Glutamatergic neuron (in vitro differentiated cells): ENCODE data around the gene HOXB3. TPM values are rescaled to one million over a fixed set of nuclear protein-coding genes. Genes with fewer than 3 reads are reported as not detected.

Experiments
- DNase-seq: peaks from one replicate; pipeline ENCODE4 v3.0.0; 2022
- H3K27ac Mint-ChIP-seq: one replicate; pipeline ENCODE4 v1.8.0; 2020; ENCODE audit warnings: mild to moderate bottlenecking, mixed read lengths, inconsistent platforms; ENCODE audit not compliant: unreplicated experiment
- H3K27me3 Mint-ChIP-seq: one replicate; pipeline ENCODE4 v1.8.0; 2020; ENCODE audit warnings: mild to moderate bottlenecking, moderate library complexity, mixed read lengths, inconsistent platforms; ENCODE audit not compliant: unreplicated experiment
- H3K36me3 Mint-ChIP-seq: one replicate; pipeline ENCODE4 v1.8.0; 2020; ENCODE audit warnings: mild to moderate bottlenecking, mixed read lengths, inconsistent platforms; ENCODE audit not compliant: unreplicated experiment
- H3K4me1 Mint-ChIP-seq: one replicate; pipeline ENCODE4 v1.8.0; 2020; ENCODE audit warnings: mild to moderate bottlenecking, low read depth, mixed read lengths, inconsistent platforms; ENCODE audit not compliant: unreplicated experiment
- H3K4me3 Mint-ChIP-seq: one replicate; pipeline ENCODE4 v1.8.0; 2020; ENCODE audit warnings: mild to moderate bottlenecking, mixed read lengths, inconsistent platforms; ENCODE audit not compliant: unreplicated experiment
- H3K9me3 Mint-ChIP-seq: one replicate; pipeline ENCODE4 v1.8.0; 2020; ENCODE audit warnings: mild to moderate bottlenecking, moderate library complexity, mixed read lengths, inconsistent platforms; ENCODE audit not compliant: unreplicated experiment
- total RNA-seq: library from RNA; stranded (reverse); fragmentation: NEBNext Ultra II Directional; extraction: Animal tissue kit (Norgen Biotek cat#: 25700); gene quantifications from one replicate; pipeline ENCODE4 v1.2.1, GENCODE V29; 2021; ENCODE audit not compliant: unreplicated experiment
- TF ChIP-seq, protein P1 (sequence below): fragments of 200-600 bp; sonication (generic); IDR thresholded peaks from one replicate; pipeline ENCODE4 v1.5.0; 2021; ENCODE audit not compliant: partially characterized antibody, unreplicated experiment

HOXB3 gene
- total RNA-seq, 1 donor from 2014 or later: not detected

DNA sequence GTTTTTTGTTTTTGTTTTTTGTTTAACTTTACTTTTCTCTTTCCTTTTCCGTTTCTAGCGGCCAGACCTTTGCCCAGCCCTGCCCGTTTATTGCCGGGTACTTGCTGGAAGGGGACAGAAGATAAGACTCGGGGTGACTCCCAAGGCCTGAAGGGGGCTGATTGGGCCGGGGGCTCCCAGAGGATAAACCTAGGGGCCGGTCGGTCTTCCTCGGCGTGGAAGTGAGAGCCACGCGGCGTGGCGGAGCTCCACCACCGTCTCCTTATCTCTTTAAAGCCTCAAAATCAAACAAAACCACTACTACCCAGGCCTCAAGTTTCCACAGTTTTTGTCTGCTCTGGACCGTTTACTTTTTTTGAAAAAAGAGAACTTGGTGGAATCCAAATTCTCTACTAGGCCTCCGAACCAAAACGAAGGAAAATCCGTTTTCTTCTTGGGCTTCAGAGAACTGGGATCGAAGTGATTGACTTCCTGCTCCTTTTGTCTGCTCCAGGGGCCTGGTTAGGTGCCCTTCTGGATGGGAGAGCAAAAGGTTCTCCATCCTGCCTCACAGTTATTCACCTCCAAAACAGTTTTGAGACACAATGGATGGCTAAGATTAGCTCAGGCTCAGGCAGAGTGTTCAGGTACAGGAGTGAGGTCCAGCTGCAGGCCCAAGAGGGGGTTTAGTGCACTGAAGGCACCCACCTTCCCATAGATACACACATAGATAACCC is 44.6 kb upstream of the HOXB3 start:
- H3K9me3 Mint-ChIP-seq: peaks cover 5% of the 10 kb centered on the region
- no peak overlapping the region for H3K4me3 Mint-ChIP-seq
- H3K36me3 Mint-ChIP-seq: no peaks in the 10 kb centered on the region
- H3K27ac Mint-ChIP-seq: no peak overlapping the region
- H3K27me3 Mint-ChIP-seq: peaks cover 38% of the 10 kb centered on the region
- no peak for DNase-seq
- TF ChIP-seq, protein P1, sequence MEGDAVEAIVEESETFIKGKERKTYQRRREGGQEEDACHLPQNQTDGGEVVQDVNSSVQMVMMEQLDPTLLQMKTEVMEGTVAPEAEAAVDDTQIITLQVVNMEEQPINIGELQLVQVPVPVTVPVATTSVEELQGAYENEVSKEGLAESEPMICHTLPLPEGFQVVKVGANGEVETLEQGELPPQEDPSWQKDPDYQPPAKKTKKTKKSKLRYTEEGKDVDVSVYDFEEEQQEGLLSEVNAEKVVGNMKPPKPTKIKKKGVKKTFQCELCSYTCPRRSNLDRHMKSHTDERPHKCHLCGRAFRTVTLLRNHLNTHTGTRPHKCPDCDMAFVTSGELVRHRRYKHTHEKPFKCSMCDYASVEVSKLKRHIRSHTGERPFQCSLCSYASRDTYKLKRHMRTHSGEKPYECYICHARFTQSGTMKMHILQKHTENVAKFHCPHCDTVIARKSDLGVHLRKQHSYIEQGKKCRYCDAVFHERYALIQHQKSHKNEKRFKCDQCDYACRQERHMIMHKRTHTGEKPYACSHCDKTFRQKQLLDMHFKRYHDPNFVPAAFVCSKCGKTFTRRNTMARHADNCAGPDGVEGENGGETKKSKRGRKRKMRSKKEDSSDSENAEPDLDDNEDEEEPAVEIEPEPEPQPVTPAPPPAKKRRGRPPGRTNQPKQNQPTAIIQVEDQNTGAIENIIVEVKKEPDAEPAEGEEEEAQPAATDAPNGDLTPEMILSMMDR: no peak
- H3K4me1 Mint-ChIP-seq: no peaks in the 10 kb centered on the region

DNA sequence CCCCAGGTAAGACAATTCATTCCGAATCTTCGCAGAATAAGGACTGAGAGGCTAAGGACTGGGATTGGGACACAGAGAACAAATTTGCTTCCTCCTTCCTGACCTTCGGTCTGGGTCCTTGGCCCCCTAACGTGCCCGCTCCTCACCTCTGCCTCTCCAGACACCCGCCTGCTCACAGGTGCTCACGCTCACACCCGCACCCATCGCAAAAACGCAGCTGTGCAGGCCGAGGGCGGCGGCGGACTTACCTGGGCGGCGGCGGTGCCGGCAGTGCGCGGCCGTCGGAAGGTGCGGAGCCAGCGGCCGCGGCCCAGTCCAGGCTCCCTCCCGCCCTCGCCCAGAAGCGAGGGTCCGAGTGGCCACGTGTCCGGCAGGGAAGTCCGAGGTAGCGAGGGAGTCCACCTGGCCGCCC is 43.2 kb upstream of the HOXB3 start:
- TF ChIP-seq, protein P1: no peak
- Mint-ChIP-seq H3K27ac (no peak overlapping the region), H3K27me3 (peaks cover 40% of the 10 kb centered on the region), H3K4me1 (no peaks in the 10 kb centered on the region), H3K9me3 (peaks cover 5% of the 10 kb centered on the region), H3K36me3 (no peaks in the 10 kb centered on the region), H3K4me3 (no peak overlapping the region)
- DNase-seq: no peak

DNA sequence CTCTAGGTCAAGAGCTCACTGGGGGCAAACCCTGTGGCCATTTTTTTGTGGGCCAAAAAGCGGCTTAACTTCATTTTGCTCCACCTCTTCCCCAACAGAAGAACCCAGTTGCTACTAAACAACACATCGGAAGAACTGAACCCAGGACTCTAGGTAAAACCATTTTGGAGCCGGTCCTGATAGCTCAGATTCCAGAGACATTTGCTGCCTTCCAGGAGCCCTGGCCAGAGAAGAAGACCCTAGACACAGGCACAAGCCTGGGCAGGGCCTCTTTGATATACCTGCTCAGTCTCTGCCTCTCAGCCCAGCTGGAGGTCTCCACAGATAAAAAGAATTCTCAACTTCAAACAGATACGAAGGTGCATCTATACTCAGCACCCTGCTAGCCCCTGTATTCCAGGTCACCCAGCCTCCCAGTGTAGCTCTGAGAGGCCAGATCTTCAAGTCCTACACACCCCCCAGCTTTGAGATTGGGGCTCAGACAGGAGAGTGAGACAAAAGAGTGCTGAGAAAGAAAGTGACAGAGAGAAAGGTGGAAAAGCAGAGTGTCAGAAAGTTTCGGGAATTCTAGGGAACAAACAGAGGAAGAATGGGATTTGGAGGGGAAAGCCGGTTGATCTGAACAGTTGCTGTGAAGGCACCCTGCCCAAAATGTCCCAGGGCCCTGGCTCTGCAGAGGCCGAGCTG is 42.7 kb upstream of the HOXB3 start:
- TF ChIP-seq, protein P1: no peak
- H3K4me1 Mint-ChIP-seq: no peaks in the 10 kb centered on the region
- DNase-seq: no peak
- no peak overlapping the region for H3K4me3 Mint-ChIP-seq
- no peak overlapping the region for H3K27ac Mint-ChIP-seq
- H3K27me3 Mint-ChIP-seq: peaks cover 43% of the 10 kb centered on the region
- H3K36me3 Mint-ChIP-seq: no peaks in the 10 kb centered on the region
- H3K9me3 Mint-ChIP-seq: peaks cover 6% of the 10 kb centered on the region

DNA sequence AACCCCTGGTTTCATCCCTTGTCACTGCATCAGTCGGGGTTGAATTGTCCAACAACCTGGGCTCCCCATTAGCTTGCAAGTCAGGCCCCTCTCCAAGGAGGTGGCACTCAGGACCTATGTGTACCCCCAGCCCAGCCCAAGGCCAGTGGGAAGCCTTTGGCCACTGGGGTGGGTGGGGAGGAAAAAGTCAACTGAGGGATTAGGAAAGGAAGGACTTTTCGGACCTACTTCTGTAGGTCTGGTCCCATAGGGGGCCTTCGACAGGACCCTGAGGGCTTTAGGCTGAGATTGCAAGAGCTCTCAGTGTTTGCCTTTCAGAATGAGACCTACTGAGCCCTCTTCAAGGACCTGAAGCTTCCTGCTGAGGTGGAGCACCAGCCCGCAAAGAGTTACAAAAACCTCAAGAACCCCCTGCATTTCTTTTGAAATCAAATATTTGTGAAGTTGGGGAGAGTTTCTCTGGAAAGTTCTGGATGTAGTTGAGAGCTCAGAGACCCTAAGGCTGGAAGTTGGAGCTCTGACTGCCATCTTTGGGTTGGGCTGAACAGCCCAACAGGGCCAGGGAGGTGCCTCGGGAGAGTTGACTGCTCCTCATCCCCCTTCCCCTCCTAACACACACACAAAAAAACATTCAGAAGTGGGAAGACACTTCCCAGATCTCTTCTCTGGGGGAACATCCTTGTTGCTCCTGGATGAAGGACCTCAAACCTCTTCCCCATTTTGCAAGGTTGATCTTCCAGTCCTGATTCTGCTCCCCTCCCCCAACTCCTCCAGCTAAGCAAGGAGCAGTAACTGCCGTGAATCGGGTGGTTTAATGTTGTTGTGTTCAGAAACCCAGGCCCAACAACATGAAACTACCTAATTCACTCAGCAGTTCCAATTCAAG is 41.9 kb upstream of the HOXB3 start:
- no peak overlapping the region for H3K4me3 Mint-ChIP-seq
- DNase-seq: no peak

More for the DNA sequence above, 41.9 kb upstream of the HOXB3 start:
- TF ChIP-seq, protein P1: no peak
- Mint-ChIP-seq H3K27me3 (peaks cover 41% of the 10 kb centered on the region), H3K9me3 (peaks cover 6% of the 10 kb centered on the region), H3K36me3 (no peaks in the 10 kb centered on the region), H3K4me1 (no peaks in the 10 kb centered on the region), H3K27ac (no peak overlapping the region)
